ENCODE measurements around the gene CDH11.

Gene CDH11

GRCh38 chr16:64983231-64983630, 138.6 kb downstream of the CDH11 start:
- Histone ChIP-seq H3K4me1 (ENCODE audit: control insufficient read depth, insufficient read depth, low read length) (no peaks in the 10 kb centered on the region), H3K9me3 (ENCODE audit: control insufficient read depth, insufficient read depth, low read depth, low read length) (no peaks in the 10 kb centered on the region), H3K27me3 (ENCODE audit: control insufficient read depth, insufficient read depth, low read length) (no peaks in the 10 kb centered on the region), H3K36me3 (ENCODE audit: control insufficient read depth, insufficient read depth, low read length) (peaks cover 15% of the 10 kb centered on the region; the same call in 1 of the 2 replicates), H3K9ac (ENCODE audit: low read length) (no peak overlapping the region), H3K4me3 (ENCODE audit: low read depth, low read length) (no peak overlapping the region), H3K27ac (ENCODE audit: low read depth, low read length) (no peak overlapping the region)

GRCh38 chr16:64982581-64982980, 139.3 kb downstream of the CDH11 start:
- H3K36me3 ChIP-seq (ENCODE audit: control insufficient read depth, insufficient read depth, low read length), result peaks cover 9% of the 10 kb centered on the region; the same call in 1 of the 2 replicates
- no peak overlapping the region for H3K9ac ChIP-seq (ENCODE audit: low read length)

GRCh38 chr16:64981568-64982281, 140.1 kb downstream of the CDH11 start:
- H3K27ac ChIP-seq (ENCODE audit: low read depth, low read length), result no peak overlapping the region
- H3K4me1 ChIP-seq (ENCODE audit: control insufficient read depth, insufficient read depth, low read length), result no peaks in the 10 kb centered on the region
- no peaks in the 10 kb centered on the region for H3K9me3 ChIP-seq (ENCODE audit: control insufficient read depth, insufficient read depth, low read depth, low read length)
- no peak overlapping the region for H3K9ac ChIP-seq (ENCODE audit: low read length)
- no peaks in the 10 kb centered on the region for H3K27me3 ChIP-seq (ENCODE audit: control insufficient read depth, insufficient read depth, low read length)
- no peak overlapping the region for H3K4me3 ChIP-seq (ENCODE audit: low read depth, low read length)
- peaks cover 5% of the 10 kb centered on the region; the same call in 1 of the 2 replicates for H3K36me3 ChIP-seq (ENCODE audit: control insufficient read depth, insufficient read depth, low read length)

More at GRCh38 chr16:64982581-64982980, 139.3 kb downstream of the CDH11 start:
- no peaks in the 10 kb centered on the region for H3K9me3 ChIP-seq (ENCODE audit: control insufficient read depth, insufficient read depth, low read depth, low read length)
- no peaks in the 10 kb centered on the region for H3K4me1 ChIP-seq (ENCODE audit: control insufficient read depth, insufficient read depth, low read length)
- H3K4me3 ChIP-seq (ENCODE audit: low read depth, low read length), result no peak overlapping the region
- H3K27me3 ChIP-seq (ENCODE audit: control insufficient read depth, insufficient read depth, low read length), result no peaks in the 10 kb centered on the region
- H3K27ac ChIP-seq (ENCODE audit: low read depth, low read length), result no peak overlapping the region

GRCh38 chr16:64977206-64977920, 144.5 kb downstream of the CDH11 start:
- no peak overlapping the region for H3K4me3 ChIP-seq (ENCODE audit: low read depth, low read length)
- no peaks in the 10 kb centered on the region for H3K9me3 ChIP-seq (ENCODE audit: control insufficient read depth, insufficient read depth, low read depth, low read length)
- H3K9ac ChIP-seq (ENCODE audit: low read length), result no peak overlapping the region
- no peak overlapping the region for H3K27ac ChIP-seq (ENCODE audit: low read depth, low read length)
- H3K4me1 ChIP-seq (ENCODE audit: control insufficient read depth, insufficient read depth, low read length), result no peaks in the 10 kb centered on the region
- peaks cover 1% of the 10 kb centered on the region; the same call in 1 of the 2 replicates for H3K36me3 ChIP-seq (ENCODE audit: control insufficient read depth, insufficient read depth, low read length)
- H3K27me3 ChIP-seq (ENCODE audit: control insufficient read depth, insufficient read depth, low read length), result no peaks in the 10 kb centered on the region

- Histone ChIP-seq H3K4me1 (ENCODE audit: control insufficient read depth, insufficient read depth, low read length) (no peaks in the 10 kb centered on the region), H3K9me3 (ENCODE audit: control insufficient read depth, insufficient read depth, low read depth, low read length) (no peaks in the 10 kb centered on the region), H3K4me3 (ENCODE audit: low read depth, low read length) (no peak overlapping the region), H3K9ac (ENCODE audit: low read length) (no peak overlapping the region), H3K27me3 (ENCODE audit: control insufficient read depth, insufficient read depth, low read length) (no peaks in the 10 kb centered on the region), H3K36me3 (ENCODE audit: control insufficient read depth, insufficient read depth, low read length) (peaks cover 9% of the 10 kb centered on the region; the same call in 1 of the 2 replicates), H3K27ac (ENCODE audit: low read depth, low read length) (no peak overlapping the region)
These were observed 146.0 kb downstream of the CDH11 start for GRCh38 chr16:64975821-64976220.

- no peak overlapping the region for H3K9ac ChIP-seq (ENCODE audit: low read length)
- peaks cover 12% of the 10 kb centered on the region; the same call in 1 of the 2 replicates for H3K36me3 ChIP-seq (ENCODE audit: control insufficient read depth, insufficient read depth, low read length)
- no peaks in the 10 kb centered on the region for H3K9me3 ChIP-seq (ENCODE audit: control insufficient read depth, insufficient read depth, low read depth, low read length)
- H3K4me3 ChIP-seq (ENCODE audit: low read depth, low read length), result no peak overlapping the region
- no peak overlapping the region for H3K27ac ChIP-seq (ENCODE audit: low read depth, low read length)
- no peaks in the 10 kb centered on the region for H3K4me1 ChIP-seq (ENCODE audit: control insufficient read depth, insufficient read depth, low read length)
- no peaks in the 10 kb centered on the region for H3K27me3 ChIP-seq (ENCODE audit: control insufficient read depth, insufficient read depth, low read length)
These were observed 147.5 kb downstream of the CDH11 start for GRCh38 chr16:64974381-64974780.

- H3K4me1 ChIP-seq (ENCODE audit: control insufficient read depth, insufficient read depth, low read length), result no peaks in the 10 kb centered on the region
- H3K9ac ChIP-seq (ENCODE audit: low read length), result no peak overlapping the region
- H3K9me3 ChIP-seq (ENCODE audit: control insufficient read depth, insufficient read depth, low read depth, low read length), result no peaks in the 10 kb centered on the region
- peaks cover 12% of the 10 kb centered on the region; the same call in 1 of the 2 replicates for H3K36me3 ChIP-seq (ENCODE audit: control insufficient read depth, insufficient read depth, low read length)
- H3K4me3 ChIP-seq (ENCODE audit: low read depth, low read length), result no peak overlapping the region
- no peaks in the 10 kb centered on the region for H3K27me3 ChIP-seq (ENCODE audit: control insufficient read depth, insufficient read depth, low read length)
- H3K27ac ChIP-seq (ENCODE audit: low read depth, low read length), result no peak overlapping the region
These were observed 148.7 kb downstream of the CDH11 start for GRCh38 chr16:64973171-64973570.

- Histone ChIP-seq H3K27me3 (ENCODE audit: control insufficient read depth, insufficient read depth, low read length) (no peaks in the 10 kb centered on the region), H3K36me3 (ENCODE audit: control insufficient read depth, insufficient read depth, low read length) (peaks cover 12% of the 10 kb centered on the region; the same call in 1 of the 2 replicates), H3K4me3 (ENCODE audit: low read depth, low read length) (no peak overlapping the region), H3K27ac (ENCODE audit: low read depth, low read length) (no peak overlapping the region), H3K9ac (ENCODE audit: low read length) (no peak overlapping the region), H3K4me1 (ENCODE audit: control insufficient read depth, insufficient read depth, low read length) (no peaks in the 10 kb centered on the region), H3K9me3 (ENCODE audit: control insufficient read depth, insufficient read depth, low read depth, low read length) (no peaks in the 10 kb centered on the region)
These were observed 150.7 kb downstream of the CDH11 start for GRCh38 chr16:64971171-64971570.

- Histone ChIP-seq H3K27ac (ENCODE audit: low read depth, low read length) (no peak overlapping the region), H3K36me3 (ENCODE audit: control insufficient read depth, insufficient read depth, low read length) (peaks cover 12% of the 10 kb centered on the region; the same call in 1 of the 2 replicates), H3K9me3 (ENCODE audit: control insufficient read depth, insufficient read depth, low read depth, low read length) (no peaks in the 10 kb centered on the region), H3K9ac (ENCODE audit: low read length) (no peak overlapping the region), H3K4me3 (ENCODE audit: low read depth, low read length) (no peak overlapping the region), H3K27me3 (ENCODE audit: control insufficient read depth, insufficient read depth, low read length) (no peaks in the 10 kb centered on the region), H3K4me1 (ENCODE audit: control insufficient read depth, insufficient read depth, low read length) (no peaks in the 10 kb centered on the region)
These were observed 152.6 kb downstream of the CDH11 start for GRCh38 chr16:64969221-64969620.

GRCh38 chr16:64968539-64968938, 153.3 kb downstream of the CDH11 start:
- Histone ChIP-seq H3K27me3 (ENCODE audit: control insufficient read depth, insufficient read depth, low read length) (no peaks in the 10 kb centered on the region), H3K27ac (ENCODE audit: low read depth, low read length) (no peak overlapping the region), H3K4me1 (ENCODE audit: control insufficient read depth, insufficient read depth, low read length) (no peaks in the 10 kb centered on the region), H3K9me3 (ENCODE audit: control insufficient read depth, insufficient read depth, low read depth, low read length) (no peaks in the 10 kb centered on the region), H3K36me3 (ENCODE audit: control insufficient read depth, insufficient read depth, low read length) (peaks cover 12% of the 10 kb centered on the region; the same call in 1 of the 2 replicates), H3K4me3 (ENCODE audit: low read depth, low read length) (no peak overlapping the region), H3K9ac (ENCODE audit: low read length) (no peak overlapping the region)

- no peaks in the 10 kb centered on the region for H3K4me1 ChIP-seq (ENCODE audit: control insufficient read depth, insufficient read depth, low read length)
- no peaks in the 10 kb centered on the region for H3K36me3 ChIP-seq (ENCODE audit: control insufficient read depth, insufficient read depth, low read length)
- no peaks in the 10 kb centered on the region for H3K27me3 ChIP-seq (ENCODE audit: control insufficient read depth, insufficient read depth, low read length)
- no peak overlapping the region for H3K9ac ChIP-seq (ENCODE audit: low read length)
- no peaks in the 10 kb centered on the region for H3K9me3 ChIP-seq (ENCODE audit: control insufficient read depth, insufficient read depth, low read depth, low read length)
- no peak overlapping the region for H3K4me3 ChIP-seq (ENCODE audit: low read depth, low read length)
- no peak overlapping the region for H3K27ac ChIP-seq (ENCODE audit: low read depth, low read length)
These were observed 157.7 kb downstream of the CDH11 start for GRCh38 chr16:64964126-64964540.

Data from HUES6 (cell line).